ENCODE measurements around the gene PTGES3L.
"Not testable (repeated sequence)": the region's sequence is repeated elsewhere in the genome, so short reads cannot be mapped to it uniquely, and the experiment has no call there.

Gene PTGES3L

GRCh38 chr17:42982266-42982665 is 2.4 kb upstream of the PTGES3L start:
- DNase-seq (ENCODE audit: low read depth in 2 of 2, low spot score in 1 of 2) = no peak

GRCh38 chr17:42980766-42981397 is 1.0 kb upstream of the PTGES3L start:
- DNase-seq (ENCODE audit: low read depth in 2 of 2, low spot score in 1 of 2) = peak in 1 of 2 donors; percentile 27

DNA sequence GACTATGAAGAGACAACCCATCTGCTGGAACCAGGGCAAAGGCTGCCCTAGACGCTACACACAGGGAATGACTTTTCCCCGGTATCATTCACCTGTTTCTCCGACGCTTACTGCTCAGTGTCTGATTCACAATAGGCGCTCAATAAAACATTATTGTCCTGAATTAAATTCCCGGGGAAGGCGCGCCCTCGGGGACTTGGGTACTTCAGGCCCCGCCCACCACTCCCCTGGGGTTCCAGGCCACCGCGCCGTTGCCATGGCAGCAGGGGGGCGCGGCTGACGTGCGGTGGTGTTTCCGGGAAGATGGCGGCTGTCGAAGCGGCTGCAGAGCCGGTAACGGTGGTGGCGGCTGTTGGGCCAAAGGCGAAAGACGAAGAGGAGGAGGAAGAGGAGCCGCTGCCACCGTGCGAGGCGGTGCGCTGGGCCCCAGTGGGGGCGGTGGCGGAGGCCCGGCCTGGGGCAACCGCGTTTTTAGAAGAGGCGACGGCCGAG is 440 bp upstream of the PTGES3L start, which contains the start of gene RUNDC1:
RUNDC1 (plus strand) TSS at position 292 of the 492 bp plus-strand sequence; CDS start at position 304, 12 bp downstream.
- DNase-seq (ENCODE audit: low read depth in 2 of 2, low spot score in 1 of 2) = peak; percentile 80 to 85

DNA sequence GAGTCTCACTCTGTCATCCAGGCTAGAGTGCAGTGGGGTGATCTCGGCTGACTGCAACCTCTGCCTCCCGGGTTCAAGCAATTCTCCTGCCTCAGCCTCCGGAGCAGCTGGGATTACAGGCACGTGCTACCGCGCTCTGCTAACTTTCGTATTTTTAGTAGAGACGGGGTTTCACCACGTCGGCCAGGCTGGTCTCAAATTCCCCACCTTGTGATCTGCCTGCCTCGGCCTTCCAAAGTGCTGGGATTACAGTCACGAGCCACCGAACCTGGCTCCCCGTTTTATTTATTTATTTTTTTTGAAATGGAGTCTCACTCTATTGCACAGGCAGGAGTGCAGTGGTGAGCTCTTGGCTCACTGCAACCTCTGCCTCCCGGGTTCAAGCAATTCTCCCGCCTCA is 4.2 kb downstream of the PTGES3L start:
- DNase-seq (ENCODE audit: low read depth in 2 of 2, low spot score in 1 of 2) = not testable (repeated sequence)

DNA sequence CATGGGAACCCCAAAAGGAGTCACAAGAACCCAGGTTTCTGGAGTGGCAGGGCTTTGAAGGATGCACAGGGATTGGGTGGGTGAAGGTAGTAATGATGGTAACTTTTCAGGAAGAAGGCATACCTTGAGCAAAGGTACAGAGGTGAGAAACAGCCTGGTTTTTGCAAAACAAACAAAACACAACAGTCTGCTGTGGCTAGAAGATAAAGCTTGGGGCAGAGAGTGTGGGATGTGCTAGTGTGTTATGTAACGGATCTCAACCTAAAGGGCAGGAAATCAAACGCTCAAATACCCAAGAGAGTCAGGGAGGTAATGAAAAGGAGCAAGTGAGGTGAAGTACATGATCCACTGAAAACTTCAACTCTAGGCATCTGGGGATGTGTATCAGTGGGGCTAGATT is 4.6 kb downstream of the PTGES3L start:
- DNase-seq (ENCODE audit: low read depth in 2 of 2, low spot score in 1 of 2) = no peak

DNA sequence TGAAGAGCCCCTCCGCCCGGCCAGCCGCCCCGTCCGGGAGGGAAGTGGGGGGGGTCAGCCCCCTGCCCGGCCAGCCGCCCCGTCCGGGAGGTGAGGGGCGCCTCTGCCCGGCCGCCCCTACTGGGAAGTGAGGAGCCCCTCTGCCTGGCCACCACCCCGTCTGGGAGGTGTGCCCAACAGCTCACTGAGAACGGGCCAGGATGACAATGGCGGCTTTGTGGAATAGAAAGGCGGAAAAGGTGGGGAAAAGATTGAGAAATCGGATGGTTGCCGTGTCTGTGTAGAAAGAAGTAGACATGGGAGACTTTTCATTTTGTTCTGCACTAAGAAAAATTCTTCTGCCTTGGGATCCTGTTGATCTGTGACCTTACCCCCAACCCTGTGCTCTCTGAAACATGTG is 6.6 kb downstream of the PTGES3L start:
- DNase-seq (ENCODE audit: low read depth in 2 of 2, low spot score in 1 of 2) = not testable (repeated sequence)

DNA sequence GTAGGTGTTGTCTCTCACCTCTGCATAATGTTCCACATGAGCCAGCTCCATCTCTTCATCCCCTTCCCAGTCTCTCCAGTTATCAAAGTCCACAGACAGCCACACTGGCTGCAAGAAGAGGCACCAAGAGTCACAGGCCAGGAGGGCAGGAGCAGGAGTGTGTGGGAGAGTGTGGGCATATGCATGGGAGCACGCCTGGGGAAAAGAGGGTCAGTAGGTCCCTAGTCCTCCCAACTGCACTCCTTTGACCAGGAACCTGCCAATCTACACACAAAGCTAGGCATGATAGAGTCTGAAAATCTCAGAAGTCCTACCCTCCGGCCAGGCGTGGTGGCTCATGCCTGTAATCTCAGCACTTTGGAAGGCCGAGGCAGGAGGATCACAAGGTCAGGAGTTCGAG is 8.3 kb downstream of the PTGES3L start:
- DNase-seq (ENCODE audit: low read depth in 2 of 2, low spot score in 1 of 2) = no peak

GRCh38 chr17:42969001-42969581 is 10.8 kb downstream of the PTGES3L start:
- no peak for DNase-seq (ENCODE audit: low read depth in 2 of 2, low spot score in 1 of 2)

DNA sequence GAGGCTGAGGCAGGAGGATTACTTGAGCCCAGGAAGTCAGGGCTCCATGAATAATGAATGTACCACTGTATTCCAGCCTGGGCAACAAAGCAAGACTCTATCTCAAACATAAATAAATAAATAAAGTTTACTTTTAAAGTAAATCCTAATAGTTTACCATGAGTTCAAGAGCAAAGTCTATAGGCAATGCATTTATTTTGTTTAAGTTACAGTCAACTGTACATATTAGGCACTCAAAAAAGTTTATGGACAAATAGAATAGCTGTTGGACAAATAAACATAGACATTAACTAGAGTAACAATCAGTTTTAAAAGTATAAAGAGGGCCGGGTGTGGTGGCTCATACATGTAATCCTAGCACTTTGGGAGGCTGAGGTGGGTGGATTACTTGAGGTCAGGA is 12.0 kb downstream of the PTGES3L start:
- DNase-seq (ENCODE audit: low read depth in 2 of 2, low spot score in 1 of 2) = no peak

DNA sequence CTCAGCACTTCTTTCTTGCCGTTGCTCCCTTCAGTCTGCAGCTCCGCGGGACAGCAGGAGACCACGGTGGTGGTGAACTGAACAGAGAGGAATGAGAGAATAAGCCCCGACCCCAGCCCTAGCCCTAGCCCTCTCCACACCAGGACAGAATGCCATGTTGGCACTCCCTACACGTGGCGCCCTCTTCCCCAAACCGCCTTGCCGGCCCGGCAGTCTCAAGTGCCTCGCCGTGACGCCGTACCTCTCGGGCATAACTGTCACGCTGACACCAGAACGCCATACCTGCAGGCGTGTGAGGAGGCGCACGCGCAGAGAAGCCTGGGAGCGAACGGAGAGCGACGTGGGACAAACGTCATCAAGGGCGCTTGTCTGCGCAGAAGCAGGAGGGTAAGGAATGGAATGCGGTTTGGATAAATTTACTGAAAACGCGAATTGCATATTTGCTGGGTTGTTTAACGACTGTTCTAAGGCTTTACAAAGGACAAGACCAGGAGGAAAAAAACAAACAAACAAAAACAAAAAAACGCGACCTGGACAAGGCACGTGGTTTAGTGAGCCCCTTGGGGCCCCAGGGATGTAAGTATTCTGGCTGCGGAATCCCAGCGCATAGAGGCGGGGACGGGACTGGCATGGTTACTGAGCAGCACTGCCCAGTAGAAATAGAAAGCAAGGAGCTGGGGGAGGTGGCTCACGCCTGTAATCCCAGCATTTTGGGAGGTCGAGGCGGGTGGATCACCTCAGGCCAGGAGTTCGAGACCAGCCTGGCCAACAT is 15.5 kb downstream of the PTGES3L start, which contains the start of gene AARSD1:
AARSD1 (minus strand) TSS at position 294 of the 772 bp plus-strand sequence; CDS start at position 280, 14 bp downstream.
- peak; percentile 73 to 77 for DNase-seq (ENCODE audit: low read depth in 2 of 2, low spot score in 1 of 2)

- no peak for DNase-seq (ENCODE audit: low read depth in 2 of 2, low spot score in 1 of 2)
Measured at GRCh38 chr17:42953669-42954068, 26.2 kb downstream of the PTGES3L start.

DNA sequence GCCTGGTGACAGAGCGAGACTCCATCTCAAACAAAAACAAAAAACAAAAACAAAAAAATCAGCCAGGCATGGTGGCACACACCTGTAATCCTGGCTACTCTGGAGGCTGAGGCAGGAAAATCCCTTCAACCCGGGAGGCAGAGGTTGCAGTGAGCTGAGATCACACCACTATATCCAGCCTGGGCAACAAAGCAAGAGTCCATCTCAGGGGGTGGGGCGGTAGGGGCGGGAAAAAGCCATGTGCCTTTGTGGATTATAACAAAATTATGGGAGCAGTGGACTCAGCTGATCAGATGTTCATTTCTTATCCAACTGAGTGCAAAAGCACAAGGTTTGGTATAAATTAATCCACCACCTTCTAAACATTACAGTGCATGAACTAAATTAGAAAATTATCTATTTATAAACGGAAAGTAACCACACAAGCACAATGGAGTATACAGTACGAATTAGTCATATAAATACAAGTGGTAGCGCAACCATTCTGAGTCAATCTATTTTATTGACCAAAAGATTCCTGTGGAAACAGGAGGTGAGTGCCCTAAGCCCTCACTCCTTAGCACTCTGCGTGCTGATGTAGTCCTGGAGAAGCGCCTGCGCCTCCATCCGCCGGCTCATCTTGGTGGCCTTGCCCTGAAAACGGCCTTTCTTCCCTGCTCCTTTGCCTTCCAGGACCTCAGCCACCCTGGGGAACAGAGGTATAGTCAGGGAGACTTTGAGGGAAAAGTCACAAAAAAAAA is 29.7 kb downstream of the PTGES3L start:
- no peak for DNase-seq (ENCODE audit: low read depth in 2 of 2, low spot score in 1 of 2)

GRCh38 chr17:42946812-42947211 is 33.1 kb downstream of the PTGES3L start:
- DNase-seq (ENCODE audit: low read depth in 2 of 2, low spot score in 1 of 2) = no peak

DNA sequence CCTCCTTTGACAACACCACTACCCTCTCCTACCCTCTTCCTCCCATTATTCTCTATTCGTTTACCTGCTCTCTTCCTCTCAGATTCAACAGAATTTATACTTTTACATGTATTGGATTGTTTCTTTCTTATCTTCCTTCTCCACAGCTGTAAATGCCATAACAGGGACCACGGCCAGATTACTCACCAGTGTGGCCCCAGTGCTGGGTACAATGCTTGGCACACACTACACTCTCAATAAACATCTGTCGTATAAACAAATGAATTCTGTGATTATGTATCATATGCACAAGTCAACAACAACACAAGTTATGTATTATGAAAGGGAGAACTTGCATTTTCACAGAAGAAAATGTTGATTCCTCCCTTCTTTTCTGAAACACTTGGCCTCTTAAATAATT is 35.7 kb downstream of the PTGES3L start:
- DNase-seq (ENCODE audit: low read depth in 2 of 2, low spot score in 1 of 2) = no peak

- DNase-seq (ENCODE audit: low read depth in 2 of 2, low spot score in 1 of 2) = no peak
Measured at GRCh38 chr17:42937712-42938596, 41.9 kb downstream of the PTGES3L start.

GRCh38 chr17:42929497-42929844 is 50.4 kb downstream of the PTGES3L start:
- DNase-seq (ENCODE audit: low read depth in 2 of 2, low spot score in 1 of 2) = no peak

- DNase-seq (ENCODE audit: low read depth in 2 of 2, low spot score in 1 of 2) = no peak
Measured at GRCh38 chr17:42928714-42929496, 51.0 kb downstream of the PTGES3L start.

- DNase-seq (ENCODE audit: low read depth in 2 of 2, low spot score in 1 of 2) = no peak
Measured at GRCh38 chr17:42924891-42925290, 55.0 kb downstream of the PTGES3L start.

GRCh38 chr17:42923472-42923871 is 56.4 kb downstream of the PTGES3L start:
- not testable (repeated sequence) for DNase-seq (ENCODE audit: low read depth in 2 of 2, low spot score in 1 of 2)

DNA sequence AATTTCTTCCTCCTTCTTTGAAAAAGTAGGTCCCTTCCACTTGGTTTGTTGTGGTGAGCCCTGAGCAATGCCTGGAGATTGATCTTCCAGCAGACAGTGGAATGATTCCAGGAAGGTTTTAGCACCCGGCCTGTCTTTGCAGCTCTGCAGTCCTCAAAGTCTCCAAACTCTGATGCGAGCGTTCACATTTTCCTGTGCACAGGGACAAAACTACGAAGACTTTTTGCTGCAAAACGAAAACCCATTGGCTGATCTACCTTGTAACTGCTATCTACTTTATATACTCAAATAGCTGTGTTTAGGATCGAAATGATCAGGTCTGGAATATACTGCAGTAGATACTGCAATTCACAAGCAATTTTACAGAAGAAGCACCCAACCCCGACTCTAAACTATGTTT is 57.6 kb downstream of the PTGES3L start:
- no peak for DNase-seq (ENCODE audit: low read depth in 2 of 2, low spot score in 1 of 2)

Measured in stimulated activated CD8-positive, alpha-beta memory T cell treated with anti-CD3 and anti-CD28 coated beads, Interleukin-4, amount 100 ng/mL, for 1 hour (primary cell).